HL-60/S4 treated with retinoic acid at 250 ng/mL for 4 days and 3 days (cell line): ENCODE measurements around the gene KRT32.
"Not testable (repeated sequence)": the region's sequence is repeated elsewhere in the genome, so short reads cannot be mapped to it uniquely, and the experiment has no call there.

Source experiments
- in situ Hi-C: fragments of 300-500 bp; cut with MboI; formaldehyde crosslinking; loops from 2 replicates; pipeline ENCODE4 v1.7.0; 2022; ENCODE audit warnings: low sequenced_read_pairs

KRT32 gene

DNA sequence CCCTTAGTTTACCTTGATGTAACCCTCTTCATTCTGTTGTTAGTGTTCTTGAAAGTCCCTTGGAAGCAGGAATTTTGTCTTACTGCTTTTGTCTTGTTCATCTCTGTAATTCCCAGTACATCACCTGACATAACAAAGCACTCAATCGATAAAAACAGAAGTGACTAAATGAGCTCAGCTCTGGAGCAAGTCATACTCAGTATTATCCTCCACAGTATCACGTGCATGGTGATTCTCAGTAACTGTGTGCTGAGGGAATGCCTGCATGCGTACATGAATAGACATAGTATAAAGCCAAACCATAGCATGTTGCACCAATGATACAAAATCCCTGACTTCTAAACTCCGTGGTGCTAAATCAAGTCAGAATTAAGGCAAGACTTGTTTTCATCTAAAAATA is 33.6 kb downstream of the KRT32 start:
- in situ Hi-C loops: no loop called here

- in situ Hi-C loops: not testable (repeated sequence)
Measured at GRCh38 chr17:41430376-41430775, 36.8 kb downstream of the KRT32 start.

GRCh38 chr17:41429667-41430066 is 37.5 kb downstream of the KRT32 start:
- in situ Hi-C loops: no loop called here

DNA sequence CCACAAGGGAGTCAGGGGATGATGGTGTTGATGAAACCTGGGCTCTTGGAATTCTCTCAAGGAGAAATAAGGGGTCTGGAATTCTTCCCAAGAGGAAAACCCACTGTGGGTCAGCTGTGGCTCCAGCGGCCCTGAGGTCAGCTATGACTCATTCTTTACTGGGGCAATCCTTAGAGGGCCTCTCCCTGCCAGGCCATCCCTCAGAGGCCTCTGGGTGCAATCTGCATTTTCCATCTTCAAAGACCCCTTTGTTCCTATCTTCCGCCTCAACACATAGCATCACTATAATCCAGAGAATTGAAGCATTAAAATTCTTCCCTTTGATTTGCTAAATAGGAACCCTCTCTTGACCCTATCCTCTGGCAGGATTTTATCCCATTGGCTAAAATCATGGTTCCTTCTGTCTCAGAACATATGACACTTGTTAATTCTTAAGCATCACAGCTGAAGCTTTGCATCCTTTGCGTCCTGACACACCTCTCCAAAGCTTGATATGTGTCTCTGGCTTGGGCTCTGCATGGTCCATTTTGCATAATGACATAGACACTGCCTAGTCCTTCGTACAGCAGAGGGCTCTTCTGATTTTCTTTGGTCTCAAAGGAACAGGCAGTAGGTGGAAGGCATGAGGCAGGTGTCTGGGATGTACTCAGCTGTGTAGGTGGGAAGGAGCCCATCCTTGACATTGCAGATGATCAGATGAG is 38.4 kb downstream of the KRT32 start:
- in situ Hi-C loops: no loop called here

DNA sequence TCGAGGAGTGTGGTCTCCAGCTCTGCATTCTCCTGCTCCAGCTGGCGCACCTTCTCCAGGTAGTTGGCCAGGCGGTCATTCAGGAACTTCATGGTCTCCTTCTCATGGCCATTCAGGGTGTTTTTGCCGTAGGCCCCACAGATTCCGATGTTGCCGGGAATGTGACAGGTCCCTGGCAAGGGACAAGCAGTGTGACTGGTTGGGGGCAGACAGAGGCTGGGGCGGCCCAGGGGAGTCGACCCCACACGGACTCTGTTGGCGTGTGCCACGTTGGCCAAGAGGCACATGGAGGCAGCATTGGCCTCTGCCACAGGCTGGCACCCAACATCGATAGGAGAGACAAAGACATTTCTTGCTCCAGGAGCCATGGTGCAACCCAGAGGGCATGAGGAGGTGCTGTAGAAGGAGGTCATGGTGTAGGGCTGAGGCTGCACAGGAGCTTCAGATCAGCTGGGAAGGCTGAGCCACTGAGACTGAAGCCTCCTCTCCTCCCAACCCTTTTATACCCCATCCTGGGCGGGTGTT is 43.0 kb downstream of the KRT32 start, which contains the start of gene KRT37:
Gene KRT37 (minus strand): TSS at position 475 of the 525 bp plus-strand sequence. CDS start 62 bp downstream, at position 413.
- in situ Hi-C loops: no loop called here

DNA sequence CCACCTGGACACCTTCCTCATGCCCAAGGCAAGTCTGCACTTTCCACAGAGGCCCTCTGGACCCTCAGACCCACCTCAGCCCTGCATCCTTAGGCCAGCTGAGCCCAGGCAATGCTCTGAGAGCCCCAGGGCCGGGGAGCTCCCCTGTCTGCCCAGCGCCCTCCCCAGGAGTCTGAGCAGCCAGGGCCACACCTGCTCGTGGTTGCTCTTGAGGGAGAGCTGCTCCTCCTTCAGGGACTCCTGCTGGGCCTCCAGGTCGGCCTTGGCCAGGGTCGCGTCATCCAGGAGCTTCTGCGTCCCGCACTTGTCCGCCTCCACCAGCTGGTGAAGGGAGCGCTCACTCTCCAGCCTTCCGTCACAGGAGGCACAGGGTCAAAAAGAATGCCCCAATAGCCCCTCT is 44.6 kb downstream of the KRT32 start:
- in situ Hi-C loops: not testable (repeated sequence)

DNA sequence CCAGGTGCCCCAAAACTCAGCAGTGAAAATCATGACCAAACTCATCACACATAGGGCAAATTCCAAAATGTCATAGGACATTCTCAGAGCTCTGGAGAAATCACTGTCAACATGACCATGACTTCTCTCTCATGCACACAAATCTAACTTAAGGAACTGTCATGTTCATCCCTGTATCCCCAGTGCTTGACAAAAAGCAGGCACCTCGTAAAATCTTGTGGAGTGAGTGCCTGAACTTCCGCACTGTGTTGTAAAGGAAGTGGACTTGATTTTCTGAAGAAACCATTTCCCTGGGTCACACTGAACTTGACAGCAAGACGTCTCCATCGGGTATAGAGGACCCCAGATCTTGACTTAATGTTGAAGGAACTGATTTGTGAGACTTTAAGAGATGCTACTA is 45.6 kb downstream of the KRT32 start:
- in situ Hi-C loops: no loop called here

GRCh38 chr17:41421116-41421515 is 46.1 kb downstream of the KRT32 start:
- in situ Hi-C loops: no loop called here

DNA sequence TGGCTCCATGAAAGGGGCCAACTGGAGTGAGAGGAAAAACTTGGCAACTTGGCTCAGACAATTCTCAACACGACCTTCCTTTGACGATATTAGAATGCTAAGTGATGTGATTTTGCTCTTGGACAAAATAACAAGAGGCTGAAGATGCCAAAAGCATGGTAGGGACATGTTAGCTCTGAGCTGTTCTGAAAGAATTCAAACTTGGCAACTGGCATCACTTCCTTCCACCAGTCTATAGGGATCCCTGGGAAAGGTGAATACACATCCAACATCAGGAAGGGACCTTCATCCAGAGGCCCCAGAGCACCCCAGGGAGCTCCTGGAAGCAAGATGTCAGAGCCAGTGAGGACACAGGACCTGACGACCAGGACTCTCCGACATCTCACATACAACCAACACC is 47.1 kb downstream of the KRT32 start:
- in situ Hi-C loops: no loop called here

- in situ Hi-C loops: no loop called here
Measured at GRCh38 chr17:41419716-41420115, 47.5 kb downstream of the KRT32 start.

DNA sequence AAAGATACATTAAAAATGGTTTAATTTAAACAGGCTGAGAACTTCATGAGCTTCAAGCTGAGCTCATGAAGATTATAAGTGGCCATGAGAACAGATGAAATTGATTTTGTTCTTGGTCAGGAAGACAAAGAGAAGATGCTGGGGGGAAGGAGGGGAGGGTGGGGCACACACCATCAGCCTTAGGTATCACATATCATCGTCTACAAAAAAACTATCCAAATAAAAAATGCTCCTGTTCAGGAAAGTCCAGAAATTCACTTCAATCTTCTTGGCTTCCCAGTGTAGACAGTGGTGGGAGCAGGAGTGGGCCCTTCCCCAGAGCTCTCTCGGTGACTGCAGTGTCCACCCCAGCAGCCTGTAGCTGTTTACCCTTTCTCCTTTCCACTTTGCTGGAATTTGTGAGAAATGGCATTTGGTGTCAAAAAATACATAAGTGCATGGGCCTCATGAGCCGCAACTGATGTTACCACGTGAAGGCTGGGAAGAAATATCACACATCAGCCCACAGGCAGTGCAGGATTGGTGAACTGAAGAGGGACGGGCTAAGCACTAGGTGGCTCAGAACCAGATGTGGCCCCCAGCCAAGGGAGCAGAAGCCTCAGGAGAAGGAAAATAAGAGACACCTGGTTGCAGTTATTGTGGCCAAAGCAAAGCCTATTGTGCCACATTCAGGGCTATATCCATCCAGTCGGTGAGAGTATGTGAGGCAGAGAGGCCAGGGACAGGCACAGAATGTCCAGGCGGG is 48.9 kb downstream of the KRT32 start:
- in situ Hi-C loops: no loop called here

- in situ Hi-C loops: no loop called here
Measured at GRCh38 chr17:41417576-41418015, 49.6 kb downstream of the KRT32 start.

DNA sequence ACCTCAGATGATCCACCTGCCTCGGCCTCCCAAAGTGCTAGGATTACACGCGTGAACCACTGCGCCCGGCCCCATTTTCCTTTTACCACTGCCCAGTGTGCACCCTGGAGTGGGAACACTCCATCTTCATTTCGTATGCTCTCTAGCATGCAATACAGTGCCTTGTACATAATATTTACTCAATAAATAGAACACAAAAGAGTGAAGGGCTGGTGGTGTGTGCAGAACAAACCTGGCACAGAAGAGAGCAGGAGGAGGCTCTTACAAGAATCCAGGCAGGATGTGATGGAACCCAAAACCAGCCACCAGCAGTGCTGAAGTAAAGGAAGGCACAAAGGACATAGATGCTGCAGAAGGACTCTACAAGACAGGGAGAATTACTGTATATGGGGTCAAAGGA is 50.1 kb downstream of the KRT32 start:
- in situ Hi-C loops: no loop called here

DNA sequence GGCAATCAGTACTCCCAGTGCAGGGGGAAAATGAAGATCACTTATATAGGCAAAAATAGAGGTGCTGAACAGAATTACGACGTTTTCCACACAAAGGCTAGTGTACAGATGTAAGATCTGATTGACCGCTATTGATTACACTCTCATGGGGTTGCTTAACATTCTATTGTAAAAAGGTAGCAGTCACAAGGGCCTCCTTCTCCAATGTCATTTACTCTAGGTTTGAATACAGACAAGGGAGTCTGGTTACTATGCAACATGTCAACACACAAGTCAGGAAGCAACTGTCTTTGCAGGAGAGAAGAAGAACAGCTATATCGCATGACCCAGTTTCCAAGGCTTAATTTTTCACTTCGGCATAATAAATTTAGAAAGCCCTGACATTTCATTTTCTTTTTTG is 50.7 kb downstream of the KRT32 start:
- in situ Hi-C loops: no loop called here

GRCh38 chr17:41415833-41416335 is 51.3 kb downstream of the KRT32 start:
- in situ Hi-C loops: no loop called here

DNA sequence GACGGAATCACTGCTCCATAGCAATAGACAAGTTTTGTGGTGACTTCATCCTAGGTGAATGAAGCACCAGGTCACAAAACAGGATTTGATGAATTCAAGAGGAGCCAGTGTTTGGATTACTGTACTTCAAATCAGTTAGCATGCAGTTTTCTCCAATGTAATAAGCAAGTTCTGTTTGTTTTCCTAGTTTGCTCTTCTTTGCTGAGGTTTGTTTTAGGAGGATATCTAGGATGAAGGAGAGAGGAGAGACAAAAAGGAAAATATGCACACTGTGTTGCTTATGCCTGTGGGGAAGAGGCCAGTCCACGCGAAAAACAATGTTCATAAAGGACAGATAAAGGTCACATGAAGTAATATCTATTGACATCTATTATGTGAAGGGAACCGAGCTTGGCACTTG is 51.8 kb downstream of the KRT32 start:
- in situ Hi-C loops: no loop called here

DNA sequence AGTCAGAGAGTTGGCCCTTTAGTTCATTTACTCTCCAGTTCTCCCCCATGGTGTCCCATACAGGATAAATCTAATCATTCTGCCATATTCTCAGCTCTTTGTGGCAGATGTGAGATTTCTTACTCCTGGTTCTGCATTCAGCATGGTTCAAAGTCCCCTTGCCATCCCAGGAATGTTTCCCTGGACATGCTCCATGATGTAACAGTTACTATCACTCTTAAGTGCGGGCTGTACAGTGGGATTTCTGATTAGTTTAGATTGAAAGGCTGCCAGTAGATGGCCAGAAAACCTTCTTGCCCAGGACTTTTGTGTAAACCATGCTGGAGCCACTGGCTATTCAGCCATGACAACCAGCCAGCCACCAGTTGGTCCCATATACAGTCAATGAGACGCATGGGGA is 53.2 kb downstream of the KRT32 start:
- in situ Hi-C loops: no loop called here

DNA sequence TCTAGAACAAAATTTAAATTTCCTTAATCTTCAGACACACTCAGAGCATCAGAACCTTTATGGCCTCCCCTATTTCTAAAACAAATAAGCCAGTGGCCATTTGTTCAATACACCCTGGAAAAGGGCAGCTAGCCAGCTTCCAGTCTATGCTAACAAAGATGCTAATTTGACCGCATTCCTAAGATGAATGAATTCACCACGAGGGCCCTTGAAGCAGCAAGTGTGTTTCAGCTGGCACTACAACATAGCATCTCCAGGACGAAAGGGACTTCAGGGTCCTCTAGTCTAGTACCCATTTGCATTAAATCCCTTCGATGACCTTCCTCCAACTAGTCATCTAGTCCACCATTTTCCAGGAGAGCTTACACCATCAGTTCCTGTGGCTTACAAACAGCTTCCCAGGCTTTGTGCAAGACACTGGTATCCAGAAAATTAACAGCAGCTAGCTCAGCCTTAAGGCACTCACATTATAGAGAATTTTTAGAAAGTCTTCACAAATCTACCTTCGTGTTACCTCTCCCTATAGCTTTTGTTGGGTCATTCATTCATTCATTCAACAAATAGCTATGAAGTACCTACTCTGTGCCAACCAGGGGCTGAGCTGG is 53.7 kb downstream of the KRT32 start:
- in situ Hi-C loops: no loop called here

- in situ Hi-C loops: no loop called here
Measured at GRCh38 chr17:41411072-41411840, 55.9 kb downstream of the KRT32 start.
